ENCODE measurements around the gene HEATR9. TPM values are rescaled to one million over a fixed set of nuclear protein-coding genes. Genes with fewer than 3 reads are reported as not detected.

The HEATR9 gene
- total RNA-seq, 1 donor from 2014 or later = not detected

- Mint-ChIP-seq H3K4me1 (peaks cover 1% of the 10 kb centered on the region), H3K27me3 (no peaks in the 10 kb centered on the region), H3K4me3 (no peak overlapping the region), H3K9me3 (no peaks in the 10 kb centered on the region), H3K27ac (no peak overlapping the region), H3K36me3 (ENCODE audit: low read depth) (no peaks in the 10 kb centered on the region)
- ATAC-seq (ENCODE audit: low read depth) (no peak), DNase-seq (no peak)
- ChIA-PET POLR2A (no interaction called here), CTCF (no interaction called here)
- intact Hi-C loops (cut with micrococcal nuclease) = no loop called here
- TF ChIP-seq CTCF (IDR thresholded peaks at IDR 0.05) = no peak
Measured at GRCh38 chr17:35889241-35889640, 20.6 kb upstream of the HEATR9 start.

GRCh38 chr17:35879773-35880654, 11.3 kb upstream of the HEATR9 start, which contains the start of gene CCL5:
TSS of gene CCL5 (minus strand) at chr17:35880360.
- CTCF ChIA-PET = interaction anchor here (1.0 kb wide), 1 partner anchor 269 kb away, joined by 3 read pairs; no protein-coding TSS in a partner anchor
- intact Hi-C loops (cut with micrococcal nuclease) = no loop called here
- H3K9me3 Mint-ChIP-seq = no peaks in the 10 kb centered on the region
- peak within 1 kb of the TSS; percentile 62 for H3K27ac Mint-ChIP-seq
- H3K4me1 Mint-ChIP-seq = peaks cover 34% of the 10 kb centered on the region
- no peak for TF ChIP-seq CTCF (IDR thresholded peaks at IDR 0.05)
- peak within 1 kb of the TSS; percentile 76 for H3K4me3 Mint-ChIP-seq
- DNase-seq (peak; percentile 19), ATAC-seq (ENCODE audit: low read depth) (peak; percentile 89)
- POLR2A ChIA-PET = interaction anchor here (0.6 to 1.5 kb wide), 3 partner anchors 9 to 71 kb away, joined by 3 to 9 read pairs (median 3); partner anchors contain the start of gene TAF15
- H3K27me3 Mint-ChIP-seq = no peaks in the 10 kb centered on the region
- H3K36me3 Mint-ChIP-seq (ENCODE audit: low read depth) = no peaks in the 10 kb centered on the region

DNA sequence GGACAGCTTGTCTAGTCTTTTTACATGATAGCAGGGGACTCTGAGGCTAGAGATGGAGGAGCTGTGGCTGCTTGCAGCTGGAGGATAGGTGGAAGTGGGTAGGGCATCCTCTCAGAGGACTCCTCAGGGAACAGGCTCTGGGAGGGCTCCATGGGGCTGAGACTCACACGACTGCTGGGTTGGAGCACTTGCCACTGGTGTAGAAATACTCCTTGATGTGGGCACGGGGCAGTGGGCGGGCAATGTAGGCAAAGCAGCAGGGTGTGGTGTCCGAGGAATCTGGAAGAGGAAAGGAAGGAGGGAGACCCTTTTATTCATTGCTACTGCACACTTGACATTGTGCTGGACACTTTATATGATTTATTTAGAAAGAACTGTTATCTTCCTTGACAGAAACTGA, 9.7 kb upstream of the HEATR9 start:
- ATAC-seq (ENCODE audit: low read depth) = no peak
- H3K36me3 Mint-ChIP-seq (ENCODE audit: low read depth) = no peaks in the 10 kb centered on the region
- H3K27ac Mint-ChIP-seq = no peak overlapping the region
- no peaks in the 10 kb centered on the region for H3K9me3 Mint-ChIP-seq
- H3K4me1 Mint-ChIP-seq = peaks cover 34% of the 10 kb centered on the region
- CTCF ChIA-PET = no interaction called here
- intact Hi-C loops (cut with micrococcal nuclease) = no loop called here
- no peak for TF ChIP-seq CTCF (IDR thresholded peaks at IDR 0.05)
- POLR2A ChIA-PET = no interaction called here
- no peaks in the 10 kb centered on the region for H3K27me3 Mint-ChIP-seq
- H3K4me3 Mint-ChIP-seq = no peak overlapping the region
- DNase-seq = no peak

- POLR2A ChIA-PET = no interaction called here
- no peaks in the 10 kb centered on the region for H3K36me3 Mint-ChIP-seq (ENCODE audit: low read depth)
Measured at GRCh38 chr17:35877345-35878029, 8.8 kb upstream of the HEATR9 start.

More at GRCh38 chr17:35877345-35878029, 8.8 kb upstream of the HEATR9 start:
- no peak for DNase-seq
- intact Hi-C loops (cut with micrococcal nuclease) = no loop called here
- no peak for TF ChIP-seq CTCF (IDR thresholded peaks at IDR 0.05)
- Mint-ChIP-seq H3K4me3 (no peak overlapping the region), H3K27ac (no peak overlapping the region), H3K9me3 (no peaks in the 10 kb centered on the region), H3K4me1 (peaks cover 34% of the 10 kb centered on the region), H3K27me3 (no peaks in the 10 kb centered on the region)
- ATAC-seq (ENCODE audit: low read depth) = no peak
- CTCF ChIA-PET = no interaction called here

Data from activated B cell treated with CpG ODN at 0.5 μM for 24 hours (primary cell).